ENCODE measurements around the gene SPECC1L.

GRCh38 chr22:24310969-24311368, 40.3 kb downstream of the SPECC1L start:
- TF ChIP-seq POLR2AphosphoS5 (IDR thresholded peaks at IDR 0.05; ENCODE audit: low read depth, low read length) (no peak), POLR2A (IDR thresholded peaks at IDR 0.05; ENCODE audit: low read depth, low read length) (no peak)
